Mononuclear cell (primary cell): ENCODE results near the gene CUL2. TPM values are rescaled to one million over a fixed set of nuclear protein-coding genes. Genes with fewer than 3 reads are reported as not detected.
"Not testable (repeated sequence)": the region's sequence is repeated elsewhere in the genome, so short reads cannot be mapped to it uniquely, and the experiment has no call there.

ENCODE experiments used
- H3K27me3 ChIP-seq: 2 replicates; pipeline ENCODE4 v1.6.0; 2011; ENCODE audit warnings: low read length, control low read depth; ENCODE audit not compliant: insufficient read depth
- H3K4me1 ChIP-seq: 2 replicates; pipeline ENCODE4 v1.5.1; 2011; ENCODE audit warnings: mild to moderate bottlenecking, low read length, control low read depth; ENCODE audit not compliant: insufficient read depth
- H3K4me3 ChIP-seq: 2 replicates; pipeline ENCODE4 v1.5.1; 2011; ENCODE audit warnings: mild to moderate bottlenecking, low read length, moderate library complexity
- H3K9me3 ChIP-seq: 2 replicates; pipeline ENCODE4 v1.5.1; 2011; ENCODE audit warnings: low read depth, mild to moderate bottlenecking, control low read depth, low read length
- total RNA-seq: library from RNA; depleted of rRNA; stranded (reverse); fragments of >200 nt; gene quantifications from one replicate; pipeline ENCODE4 v1.2.3, GENCODE V29; 2012

CUL2 gene
- total RNA-seq, 1 donor = 28.4 TPM

DNA sequence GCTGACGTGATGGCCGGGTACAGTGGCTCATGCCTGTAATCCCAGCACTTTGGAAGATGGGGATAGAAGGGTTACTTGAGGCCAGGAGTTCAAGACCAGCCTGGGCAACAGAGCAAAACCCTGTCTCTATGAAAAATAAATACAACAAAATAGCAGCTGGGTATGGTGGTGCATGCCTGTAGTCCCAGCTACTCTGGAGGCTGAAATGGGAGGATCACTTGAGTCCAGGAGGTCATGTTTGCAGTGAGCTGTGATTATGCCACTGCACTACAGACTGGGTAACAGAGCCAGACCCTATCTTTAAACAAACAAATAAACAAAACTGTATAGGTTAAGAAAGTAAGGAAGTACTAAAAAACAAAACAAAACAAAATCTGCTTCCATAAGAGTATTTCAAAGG, 6.2 kb upstream of the CUL2 start:
- H3K9me3 ChIP-seq = no peaks in the 10 kb centered on the region
- peaks cover 5% of the 10 kb centered on the region for H3K4me1 ChIP-seq
- H3K4me3 ChIP-seq = no peak overlapping the region
- H3K27me3 ChIP-seq = peaks cover 8% of the 10 kb centered on the region

DNA sequence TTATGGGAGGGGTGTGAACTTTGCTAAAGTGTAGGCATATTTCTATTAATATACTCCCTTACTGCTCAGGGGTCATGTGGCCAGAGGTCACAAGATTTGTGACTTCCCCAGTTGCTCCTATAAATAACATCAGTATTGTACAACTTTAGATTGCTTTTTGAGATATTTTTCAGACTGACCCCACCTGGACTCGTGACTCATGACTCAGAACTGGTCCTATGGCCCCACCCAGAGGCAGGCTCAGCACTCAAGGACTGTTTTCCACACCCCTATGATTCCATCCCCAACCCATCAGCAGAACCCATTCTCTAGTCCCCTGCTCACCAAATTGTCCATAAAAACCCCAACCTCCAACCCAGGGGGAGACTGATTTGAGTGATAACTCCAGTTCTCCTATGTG, 2.7 kb upstream of the CUL2 start:
- Histone ChIP-seq H3K4me1 (peaks cover 31% of the 10 kb centered on the region), H3K9me3 (no peaks in the 10 kb centered on the region), H3K27me3 (peaks cover 8% of the 10 kb centered on the region), H3K4me3 (no peak overlapping the region)

DNA sequence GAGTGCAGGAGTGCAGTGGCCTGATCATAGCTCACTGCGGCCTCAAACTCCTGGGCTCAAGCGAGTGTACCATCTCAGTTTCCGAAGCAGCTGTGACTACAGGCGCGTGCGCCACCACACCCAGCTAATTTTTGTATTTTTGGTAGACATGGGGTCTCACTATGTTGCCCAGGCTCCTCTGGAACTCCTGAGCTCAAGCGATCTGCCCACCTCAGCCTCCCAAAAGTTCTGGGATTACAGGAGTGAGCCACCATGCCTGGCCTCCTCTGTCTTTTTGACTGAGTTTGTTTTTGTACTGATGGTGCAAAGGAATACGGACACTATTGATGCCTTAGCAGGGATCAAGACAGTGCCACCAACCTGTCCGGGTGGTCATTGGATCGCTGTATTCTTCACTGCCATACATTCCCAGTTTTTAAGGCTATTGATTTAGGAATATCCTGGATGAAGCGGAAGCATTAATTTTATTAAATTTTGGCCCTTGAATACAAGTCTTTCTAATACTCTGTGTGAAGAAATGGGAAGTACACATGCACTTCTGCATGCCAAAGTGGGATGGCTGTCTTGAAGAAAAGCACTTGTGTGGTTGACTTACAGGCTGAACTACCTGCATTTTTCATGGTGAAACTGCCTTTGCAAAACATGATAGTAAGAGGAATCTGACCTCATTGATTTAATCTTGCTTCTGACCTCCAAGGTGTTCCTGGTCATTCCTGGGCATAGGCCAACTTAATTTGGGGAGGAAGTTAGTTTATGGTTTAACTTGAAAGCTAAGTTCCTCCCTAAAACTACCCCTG, 2.1 kb upstream of the CUL2 start:
- no peaks in the 10 kb centered on the region for H3K9me3 ChIP-seq
- no peak overlapping the region for H3K4me3 ChIP-seq
- H3K27me3 ChIP-seq = peaks cover 5% of the 10 kb centered on the region
- H3K4me1 ChIP-seq = peaks cover 37% of the 10 kb centered on the region

DNA sequence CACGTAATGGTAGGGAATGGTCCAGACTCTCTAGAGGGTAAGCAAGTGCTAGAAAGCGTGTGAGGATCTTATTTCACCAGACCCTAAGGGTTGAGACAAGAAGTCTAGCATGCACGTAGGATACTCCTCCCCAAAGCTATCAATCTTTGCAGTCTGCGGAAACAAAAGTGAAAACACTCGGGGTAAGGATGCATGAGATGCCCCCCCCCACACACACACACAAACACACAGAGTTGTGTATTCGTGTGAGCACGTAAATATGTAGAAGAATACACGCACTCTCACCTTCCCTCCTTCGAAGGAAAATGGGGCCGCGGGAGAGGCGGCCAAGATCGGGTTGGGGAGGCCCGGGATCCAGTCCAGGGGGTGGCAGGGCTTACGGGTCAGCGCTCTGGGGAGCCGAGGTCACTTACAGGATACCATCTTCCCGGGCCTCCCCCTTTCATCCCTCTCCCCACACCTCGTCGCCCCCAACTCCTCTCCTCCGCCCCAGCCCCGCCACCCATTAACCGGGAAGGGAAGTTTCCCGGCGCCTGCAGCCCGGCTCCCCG, 455 bp downstream of the CUL2 start:
- Histone ChIP-seq H3K27me3 (peaks cover 2% of the 10 kb centered on the region), H3K4me1 (peaks cover 40% of the 10 kb centered on the region), H3K9me3 (no peaks in the 10 kb centered on the region), H3K4me3 (peak overlapping the region; percentile 87)

DNA sequence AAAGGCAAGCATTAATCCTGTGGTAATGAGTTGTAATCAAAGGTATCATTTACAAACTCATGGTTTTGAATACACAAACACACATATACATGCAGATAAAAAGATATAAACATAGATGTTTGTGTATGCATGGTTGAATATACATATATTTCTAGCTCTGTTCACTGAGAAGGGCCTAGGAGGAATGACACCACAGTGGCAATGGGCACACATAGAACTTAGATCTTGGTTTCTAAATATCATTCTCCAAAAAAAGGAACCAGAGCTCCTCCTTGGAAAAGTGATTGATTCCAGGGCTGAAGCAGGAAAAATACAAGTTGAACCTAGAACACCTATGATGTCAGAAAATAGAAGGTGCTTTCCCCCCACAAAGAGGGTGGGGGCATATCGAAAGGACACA, 6.9 kb downstream of the CUL2 start:
- Histone ChIP-seq H3K27me3 (no peaks in the 10 kb centered on the region), H3K4me3 (no peak overlapping the region), H3K4me1 (peaks cover 14% of the 10 kb centered on the region), H3K9me3 (no peaks in the 10 kb centered on the region)

DNA sequence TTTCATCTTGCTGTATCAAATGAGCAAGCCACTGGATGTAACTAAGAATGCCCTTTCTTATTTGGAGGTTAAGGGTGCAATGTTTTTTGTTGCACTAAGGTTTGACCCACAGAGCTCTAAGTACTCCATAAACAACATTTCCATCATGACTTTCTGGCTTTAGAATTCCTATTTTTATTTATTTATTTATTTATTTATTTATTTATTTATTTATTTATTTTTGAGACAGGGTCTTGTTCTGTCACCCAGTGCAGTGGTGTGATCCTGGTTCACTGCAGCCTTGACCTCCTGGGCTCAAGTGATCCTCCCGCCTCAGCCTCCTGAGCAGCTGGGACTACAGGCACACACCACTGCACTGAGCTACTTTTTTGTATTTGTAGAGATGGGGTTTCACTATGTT, 9.9 kb downstream of the CUL2 start:
- not testable (repeated sequence) for H3K27me3 ChIP-seq, H3K4me1 ChIP-seq, H3K9me3 ChIP-seq, H3K4me3 ChIP-seq

DNA sequence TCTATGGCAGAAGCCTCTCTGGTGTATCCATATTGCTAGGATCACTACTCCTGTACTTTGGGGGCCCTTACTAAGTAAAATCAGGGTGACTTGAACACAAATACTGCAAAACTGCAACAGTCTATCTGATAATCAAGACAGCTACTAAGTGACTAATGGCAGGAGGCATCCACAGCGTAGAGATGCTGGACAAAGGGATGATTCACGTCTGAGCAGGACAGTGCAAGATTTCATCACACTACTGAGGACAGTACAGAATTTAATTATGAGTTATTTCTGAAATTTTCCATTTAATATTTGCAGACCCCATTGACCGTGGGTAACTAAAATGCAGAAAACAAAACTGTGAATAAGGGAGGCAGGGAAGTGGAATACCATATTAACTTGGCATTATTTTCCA, 10.4 kb downstream of the CUL2 start:
- Histone ChIP-seq H3K4me3 (no peak overlapping the region), H3K9me3 (no peaks in the 10 kb centered on the region), H3K27me3 (no peaks in the 10 kb centered on the region), H3K4me1 (no peaks in the 10 kb centered on the region)

DNA sequence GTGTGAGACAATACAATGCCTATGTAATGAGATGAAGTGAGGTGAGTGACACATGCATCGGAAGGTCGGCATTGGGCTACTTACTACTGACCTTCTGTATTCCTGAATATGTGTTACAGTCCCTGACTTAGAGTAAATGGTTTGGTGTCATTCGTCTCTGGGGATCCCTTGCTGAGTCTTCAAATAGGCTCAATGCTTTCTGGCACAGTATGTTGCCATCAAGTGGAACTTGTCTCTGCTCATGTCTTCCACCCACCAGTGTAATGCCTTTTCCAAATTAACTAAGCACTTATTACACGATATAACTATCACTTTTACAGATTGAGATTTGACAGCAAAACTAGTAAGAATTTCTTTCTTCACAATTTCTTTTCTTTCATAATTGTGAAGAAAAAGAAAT, 10.9 kb downstream of the CUL2 start:
- H3K27me3 ChIP-seq = no peaks in the 10 kb centered on the region
- H3K9me3 ChIP-seq = no peaks in the 10 kb centered on the region
- no peak overlapping the region for H3K4me3 ChIP-seq
- H3K4me1 ChIP-seq = no peaks in the 10 kb centered on the region

DNA sequence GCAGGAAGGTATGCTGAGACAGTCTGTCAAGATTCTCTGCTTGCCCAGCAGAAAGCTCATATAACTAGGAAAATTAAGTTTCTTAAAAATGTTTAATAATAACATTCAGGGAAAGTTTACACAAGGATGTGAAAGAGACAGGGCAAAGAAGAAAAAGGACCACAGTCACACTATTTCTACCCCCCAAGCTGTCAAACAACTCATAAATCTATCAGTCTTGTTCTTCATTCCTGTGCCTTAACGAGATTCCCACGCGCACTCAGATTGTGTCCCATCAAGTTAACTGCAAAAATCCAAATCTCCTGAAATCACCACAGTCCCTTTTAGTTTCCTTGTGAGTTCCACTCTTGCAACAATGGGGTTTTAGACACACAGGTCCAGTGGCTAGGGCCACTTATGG, 14.9 kb downstream of the CUL2 start:
- no peak overlapping the region for H3K4me3 ChIP-seq
- H3K9me3 ChIP-seq = no peaks in the 10 kb centered on the region
- H3K4me1 ChIP-seq = no peaks in the 10 kb centered on the region
- no peaks in the 10 kb centered on the region for H3K27me3 ChIP-seq

DNA sequence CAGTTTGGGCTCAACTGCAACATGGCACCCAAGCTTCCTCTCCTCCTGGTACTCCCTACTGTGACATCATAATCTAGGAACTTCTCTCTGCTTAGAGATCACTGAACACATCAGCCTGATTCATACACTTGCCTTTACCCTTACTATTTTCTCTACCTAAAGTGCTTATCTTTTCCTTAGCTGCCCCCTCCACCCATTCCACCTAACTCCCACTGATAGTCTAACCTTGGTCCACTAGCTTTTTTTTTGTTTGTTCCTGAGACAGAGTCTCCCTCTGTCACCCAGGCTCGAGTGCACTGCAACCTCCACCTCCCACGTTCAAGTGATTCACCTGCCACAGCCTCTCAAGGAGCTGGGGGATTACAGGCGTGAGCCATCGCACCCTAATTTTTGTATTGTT, 15.9 kb downstream of the CUL2 start:
- no peaks in the 10 kb centered on the region for H3K27me3 ChIP-seq
- no peaks in the 10 kb centered on the region for H3K9me3 ChIP-seq
- H3K4me3 ChIP-seq = no peak overlapping the region
- H3K4me1 ChIP-seq = no peaks in the 10 kb centered on the region

DNA sequence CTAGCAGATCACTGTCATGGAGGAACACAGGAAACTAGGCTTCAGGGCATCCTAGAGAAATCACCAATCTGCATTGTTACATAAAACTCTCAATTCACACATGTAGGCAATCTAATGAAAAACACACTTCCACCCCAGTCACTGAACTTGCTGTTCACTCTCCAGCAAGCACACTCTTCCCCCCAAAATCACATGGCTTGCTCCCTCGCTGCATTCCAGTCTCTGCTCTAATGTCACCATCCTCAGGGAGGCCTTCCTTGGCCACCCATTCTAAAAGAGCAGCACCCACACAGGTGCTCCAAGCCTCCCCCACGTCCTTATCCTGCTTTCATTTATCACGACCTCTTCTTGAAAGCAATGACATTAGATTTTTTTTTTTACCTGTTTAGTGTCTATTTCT, 19.6 kb downstream of the CUL2 start:
- Histone ChIP-seq H3K4me3 (no peak overlapping the region), H3K27me3 (no peaks in the 10 kb centered on the region), H3K4me1 (no peaks in the 10 kb centered on the region), H3K9me3 (no peaks in the 10 kb centered on the region)

DNA sequence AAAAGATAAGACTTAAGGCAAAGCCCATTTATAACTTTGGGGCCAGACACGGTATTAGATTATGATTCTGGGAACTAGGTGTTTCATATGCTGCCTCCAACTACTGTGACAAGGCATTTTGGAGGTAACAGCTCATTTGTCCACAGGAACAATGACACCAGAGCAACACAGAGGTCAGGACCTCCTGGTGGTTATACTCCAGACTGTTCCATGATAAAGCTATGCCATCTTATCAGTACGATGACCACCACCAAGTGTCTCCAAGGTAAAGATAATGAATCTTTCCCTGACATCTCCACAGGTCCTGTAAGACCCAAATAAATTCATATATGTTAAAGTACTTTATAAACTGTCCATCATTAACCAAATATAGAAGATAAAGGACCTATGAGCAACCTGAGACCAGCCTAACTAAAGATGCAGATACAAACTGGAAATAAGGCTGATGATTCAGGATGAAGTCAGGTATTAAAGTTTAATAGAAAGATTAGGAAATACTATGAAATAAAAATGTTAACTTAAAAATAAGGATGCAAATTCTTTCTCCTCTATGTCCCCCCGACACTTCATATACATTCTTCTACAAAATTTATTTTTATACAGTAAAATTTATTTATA, 26.2 kb downstream of the CUL2 start:
- Histone ChIP-seq H3K4me1 (no peaks in the 10 kb centered on the region), H3K4me3 (no peak overlapping the region), H3K9me3 (no peaks in the 10 kb centered on the region), H3K27me3 (no peaks in the 10 kb centered on the region)

DNA sequence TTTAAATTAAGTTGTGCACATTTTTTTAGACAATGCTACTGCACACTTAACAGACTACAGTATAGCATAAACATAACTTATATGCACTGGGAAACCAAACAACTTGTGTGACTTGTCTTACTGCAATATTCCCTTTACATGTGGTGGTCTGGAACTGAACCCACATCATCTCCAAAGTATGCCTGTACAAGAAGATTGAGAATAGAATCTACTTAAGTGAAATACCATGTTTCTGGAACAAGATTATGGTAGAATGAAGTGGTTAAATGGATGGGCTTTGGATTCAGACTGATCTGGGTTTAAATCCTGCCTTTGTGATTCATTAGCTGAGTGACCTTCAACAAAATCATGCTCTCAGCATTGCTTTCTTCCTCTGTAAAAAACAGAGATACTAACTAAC, 30.7 kb downstream of the CUL2 start:
- Histone ChIP-seq H3K27me3 (no peaks in the 10 kb centered on the region), H3K4me1 (peaks cover 7% of the 10 kb centered on the region), H3K4me3 (no peak overlapping the region), H3K9me3 (no peaks in the 10 kb centered on the region)

DNA sequence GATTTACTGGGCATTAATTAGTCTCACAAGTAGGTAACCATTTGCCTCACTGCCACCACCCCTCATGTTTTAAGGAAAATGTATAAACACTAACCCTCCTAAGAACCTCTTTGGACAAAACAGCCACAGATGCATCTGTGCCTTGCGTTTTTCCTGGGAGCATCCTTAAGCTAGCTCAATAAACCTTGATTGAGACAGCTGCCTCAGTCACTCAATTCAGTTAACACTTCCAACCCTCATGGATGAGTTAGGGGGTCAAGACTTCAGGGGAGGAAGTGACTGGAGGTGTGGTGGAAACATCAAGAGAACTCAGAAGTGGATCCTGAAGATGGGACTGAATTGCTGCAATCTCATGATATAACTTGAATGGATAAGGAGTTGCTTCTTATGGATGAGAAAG, 31.5 kb downstream of the CUL2 start:
- H3K4me1 ChIP-seq = peaks cover 7% of the 10 kb centered on the region
- H3K27me3 ChIP-seq = no peaks in the 10 kb centered on the region
- H3K4me3 ChIP-seq = no peak overlapping the region
- no peaks in the 10 kb centered on the region for H3K9me3 ChIP-seq

DNA sequence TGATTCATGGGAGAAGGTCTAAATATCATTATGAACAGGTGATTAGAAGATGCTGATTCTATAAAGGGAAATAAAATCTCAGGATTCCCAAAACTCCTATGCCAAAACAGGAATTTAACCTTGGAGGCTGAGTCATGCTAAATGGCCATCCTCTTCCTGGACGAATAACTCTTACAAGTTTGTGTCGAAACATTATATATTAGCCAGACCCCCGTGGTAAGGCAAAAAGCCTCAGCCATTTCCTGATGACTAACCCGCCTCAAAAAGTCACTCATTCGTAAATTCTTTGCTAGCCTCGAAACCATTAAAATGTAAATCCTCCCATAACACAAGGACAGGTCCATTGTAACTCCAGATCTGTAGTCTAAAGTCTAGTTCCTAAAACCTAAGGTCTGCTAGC, 32.0 kb downstream of the CUL2 start:
- no peaks in the 10 kb centered on the region for H3K9me3 ChIP-seq
- H3K27me3 ChIP-seq = no peaks in the 10 kb centered on the region
- no peak overlapping the region for H3K4me3 ChIP-seq
- peaks cover 7% of the 10 kb centered on the region for H3K4me1 ChIP-seq

DNA sequence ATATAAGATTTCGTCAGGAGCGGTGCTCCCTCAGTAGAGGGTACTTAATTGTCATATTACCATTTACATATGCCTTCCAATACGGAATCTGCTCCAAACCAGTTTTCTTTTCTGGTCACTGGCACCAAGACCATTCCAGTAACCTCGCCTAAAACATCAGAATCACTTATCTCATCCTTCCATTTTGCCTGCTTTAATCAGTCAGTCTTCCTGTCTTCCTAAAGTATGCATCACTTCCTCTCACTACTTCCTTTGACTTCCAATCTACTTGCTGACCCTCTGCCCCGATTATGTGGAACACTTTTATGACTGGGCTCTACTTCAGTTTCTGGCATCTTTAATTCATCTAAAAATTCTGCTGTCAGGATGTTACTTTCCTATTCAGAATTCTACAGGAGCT, 33.5 kb downstream of the CUL2 start:
- H3K9me3 ChIP-seq = no peaks in the 10 kb centered on the region
- H3K4me3 ChIP-seq = no peak overlapping the region
- no peaks in the 10 kb centered on the region for H3K27me3 ChIP-seq
- peaks cover 7% of the 10 kb centered on the region for H3K4me1 ChIP-seq
